H1 (cell line): ENCODE results near the gene TRIM14. TPM values are rescaled to one million over a fixed set of nuclear protein-coding genes. Genes with fewer than 3 reads are reported as not detected.

Source experiments
- CHD7 ChIP-seq: fragments of 300-600 bp; sonication (generic); IDR thresholded peaks from 2 replicates; pipeline ENCODE4 v1.7.1; 2012; ENCODE audit warnings: low read length, moderate library complexity, mild to moderate bottlenecking, inconsistent platforms; ENCODE audit not compliant: insufficient replicate concordance
- EGR1 ChIP-seq: IDR thresholded peaks from 2 replicates; pipeline ENCODE4 v1.6.1; 2011; ENCODE audit warnings: low read depth, low read length, borderline replicate concordance
- EP300 ChIP-seq, 2 experiments: IDR thresholded peaks; 1 replicate in 1 of 2; 2 replicates in 1 of 2; pipeline ENCODE4 v1.6.1; 2011 to 2012; ENCODE audit warnings: low read depth in 2 of 2, low read length in 2 of 2, mild to moderate bottlenecking in 2 of 2, borderline replicate concordance in 1 of 2, inconsistent platforms in 1 of 2, moderate library complexity in 1 of 2
- GABPA ChIP-seq: IDR thresholded peaks from 2 replicates; pipeline ENCODE4 v1.6.1; 2011; ENCODE audit warnings: mild to moderate bottlenecking, low read length, moderate library complexity, borderline replicate concordance; ENCODE audit not compliant: insufficient read depth
- KDM1A ChIP-seq: fragments of 200-600, 300-600 bp; sonication (generic); IDR thresholded peaks from 2 replicates; pipeline ENCODE4 v1.7.1; 2016; ENCODE audit warnings: mild to moderate bottlenecking, low read length, borderline replicate concordance
- NRF1 ChIP-seq: IDR thresholded peaks from 2 replicates; pipeline ENCODE4 v1.6.1; 2011; ENCODE audit warnings: mild to moderate bottlenecking, low read depth, low read length, improper control_type of control experiment
- SP1 ChIP-seq: IDR thresholded peaks from 2 replicates; pipeline ENCODE4 v1.6.1; 2011; ENCODE audit warnings: low read depth, low read length
- SP4 ChIP-seq: IDR thresholded peaks from 2 replicates; pipeline ENCODE4 v1.6.1; 2012; ENCODE audit warnings: low read length, inconsistent platforms
- SUZ12 ChIP-seq: fragments of 200-600 bp; sonication (generic); IDR thresholded peaks from 2 replicates; pipeline ENCODE4 v1.6.1; 2012; ENCODE audit warnings: mild to moderate bottlenecking, inconsistent platforms, low read length, moderate library complexity, mixed read lengths
- ZNF274 ChIP-seq: IDR thresholded peaks from 2 replicates; pipeline ENCODE4 v1.7.0; 2012; ENCODE audit warnings: low read length, borderline replicate concordance; ENCODE audit errors: extremely low read depth
- polyA plus RNA-seq, 7 experiments: library from polyadenylated mRNA; depleted of rRNA in 3 of 7; stranded (reverse) in 5 of 7; unstranded in 2 of 7; fragments of >200 nt in 5 of 7; fragments of 200-250 nt in 2 of 7; gene quantifications; 1 replicate in 5 of 7; 2 replicates in 1 of 7; 4 replicates in 1 of 7; pipeline versions ENCODE4 v1.2.1 to v1.2.3, GENCODE V29; 2011 to 2013; ENCODE audit warnings: missing spikeins in 2 of 7, mixed read lengths in 2 of 7
- total RNA-seq: library from RNA; stranded (reverse); fragmentation: NEBNext Ultra II Directional; extraction: Animal tissue kit (Norgen Biotek cat#: 25700); gene quantifications from 2 replicates; pipeline ENCODE4 v1.2.1, GENCODE V29; 2021
- TF ChIP-seq, protein P1 (sequence below): IDR thresholded peaks from 2 replicates; pipeline ENCODE4 v1.6.1; 2012; ENCODE audit warnings: inconsistent platforms

TRIM14 gene
- total and polyA plus RNA-seq, 2 of the 8 experiments (the other 6 are each of a cell fraction or from before 2014, with no cell fraction given): 9.2 to 19.4 TPM

DNA sequence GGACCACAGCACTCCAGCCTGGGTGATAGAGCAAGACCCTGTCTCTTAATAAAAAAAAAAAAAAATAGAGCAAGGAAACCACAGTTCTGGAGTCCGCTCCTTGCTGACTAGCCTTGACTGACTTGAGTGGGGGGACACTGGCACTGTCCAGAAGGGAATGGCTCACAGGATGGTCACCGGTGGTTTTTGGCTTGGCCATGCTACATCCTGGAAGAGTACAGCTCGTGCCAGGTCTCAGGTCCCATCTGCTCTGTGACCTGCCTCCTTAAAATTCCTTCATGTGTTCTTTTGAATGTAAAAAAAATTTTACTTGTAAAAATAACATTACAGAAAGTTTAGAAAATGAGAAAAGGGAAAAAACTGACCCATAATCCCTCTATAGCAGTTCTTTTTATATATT is 56.9 kb downstream of the TRIM14 start (continued):
- TF ChIP-seq CHD7 (no peak), KDM1A (no peak), SUZ12 (no peak), SP4 (no peak), EP300 (IDR thresholded peaks at IDR 0.05; ENCODE audit: borderline replicate concordance in 1 of 2, low read depth in 2 of 2, low read length in 2 of 2) (no peak), GABPA (no peak), NRF1 (no peak), ZNF274 (no peak), SP1 (no peak), EGR1 (no peak)
- TF ChIP-seq, protein P1, sequence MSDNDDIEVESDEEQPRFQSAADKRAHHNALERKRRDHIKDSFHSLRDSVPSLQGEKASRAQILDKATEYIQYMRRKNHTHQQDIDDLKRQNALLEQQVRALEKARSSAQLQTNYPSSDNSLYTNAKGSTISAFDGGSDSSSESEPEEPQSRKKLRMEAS: no peak
